GM11168 (cell line): ENCODE results near the gene OR52J3.
"Not testable (repeated sequence)": the region's sequence is repeated elsewhere in the genome, so short reads cannot be mapped to it uniquely, and the experiment has no call there.

Source experiments
- in situ Hi-C: fragments of 300-500 bp; cut with MboI; formaldehyde crosslinking; loops from one replicate; pipeline ENCODE4 v1.12.0; 2022; ENCODE audit warnings: low sequenced_read_pairs; ENCODE audit not compliant: unreplicated experiment

OR52J3 gene

DNA sequence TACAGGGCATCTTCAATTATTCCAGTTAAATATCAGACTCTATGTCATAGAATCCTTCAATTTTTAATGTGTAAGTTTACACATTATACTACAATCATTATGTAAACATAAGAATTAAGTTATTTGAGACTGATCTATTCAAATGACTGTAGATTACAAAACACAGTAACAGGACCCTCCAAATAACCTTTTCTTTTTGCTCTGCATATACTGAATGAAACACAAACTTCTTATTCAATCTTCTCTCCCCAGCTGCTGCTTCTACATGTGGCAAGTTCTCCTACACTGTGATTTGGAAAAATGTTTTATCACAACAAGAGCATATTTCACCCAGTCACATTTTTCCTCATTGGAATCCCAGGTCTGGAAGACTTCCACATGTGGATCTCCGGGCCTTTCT, at the start of gene OR52J3:
Gene OR52J3 (plus strand): TSS at position 301 of the 400 bp plus-strand sequence. CDS start 0 bp downstream, at position 301.
- in situ Hi-C loops = no loop called here

GRCh38 chr11:5004424-5005274, 41.7 kb upstream of the OR52J3 start:
- in situ Hi-C loops = no loop called here

GRCh38 chr11:5007561-5007960, 38.8 kb upstream of the OR52J3 start:
- in situ Hi-C loops = no loop called here

DNA sequence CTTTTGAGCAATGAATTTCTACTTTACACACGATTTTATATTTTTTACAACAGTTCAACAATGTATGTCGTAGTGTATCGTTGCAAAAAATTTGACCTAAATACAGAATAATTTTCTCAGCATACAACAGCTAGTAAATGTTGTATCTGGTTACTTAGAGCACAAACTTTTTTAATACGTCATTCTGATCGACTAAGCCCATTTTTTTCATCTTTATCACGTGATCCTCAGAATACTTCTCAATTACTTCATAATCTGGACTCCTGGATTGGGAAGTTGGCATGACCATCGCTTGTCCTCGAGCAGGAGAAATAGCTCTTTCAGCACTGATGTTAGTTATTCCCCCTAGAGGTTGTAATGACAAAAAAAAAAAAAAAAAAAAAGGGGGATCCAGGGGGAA, 35.1 kb upstream of the OR52J3 start:
- in situ Hi-C loops = loop anchor here (5.0 kb wide), 1 partner anchor 369 kb away; the partner anchor contains the start of gene OR51E1

DNA sequence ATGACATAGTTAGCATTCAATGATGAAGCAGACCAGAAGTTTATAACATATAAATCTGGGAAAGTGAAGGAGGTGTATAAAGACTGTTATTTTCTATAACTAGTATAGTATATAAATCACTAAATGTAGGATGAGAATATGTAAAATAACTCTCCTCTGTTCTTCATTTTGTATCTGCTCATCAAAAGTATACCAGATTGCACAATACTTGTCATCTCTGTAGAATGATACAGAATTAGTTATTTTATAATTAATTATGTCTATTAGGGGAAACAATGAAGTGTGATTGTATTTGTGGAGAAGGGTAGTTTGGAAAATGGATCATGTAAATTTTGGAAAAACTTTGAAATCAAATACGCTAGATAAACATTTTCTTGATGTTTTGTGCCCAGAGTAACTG, 33.3 kb upstream of the OR52J3 start:
- in situ Hi-C loops = loop anchor here (5.0 kb wide), 1 partner anchor 371 kb away; the partner anchor contains the start of gene OR51E1

- in situ Hi-C loops = no loop called here
Measured at GRCh38 chr11:5021996-5022395, 24.3 kb upstream of the OR52J3 start.

GRCh38 chr11:5036669-5037068, 9.7 kb upstream of the OR52J3 start:
- in situ Hi-C loops = no loop called here

DNA sequence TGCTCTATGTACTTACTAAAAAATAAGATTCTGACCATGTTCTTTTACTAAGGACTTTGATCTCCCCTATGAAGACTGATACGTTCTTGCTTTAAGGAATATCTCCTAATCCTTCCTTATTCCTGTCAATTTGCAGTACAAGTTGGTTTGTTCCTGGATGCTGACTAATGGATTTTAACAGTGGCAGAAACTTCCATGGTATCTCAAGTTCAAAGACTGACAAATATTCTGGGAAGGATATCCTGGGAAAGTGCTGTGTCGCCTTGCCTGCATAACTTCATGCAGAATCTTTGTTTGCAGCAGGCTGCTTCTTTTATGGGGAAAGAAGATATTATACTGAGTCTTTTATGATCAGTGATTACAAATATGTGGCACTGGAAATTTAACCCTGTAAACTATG, 8.4 kb upstream of the OR52J3 start:
- in situ Hi-C loops = no loop called here

DNA sequence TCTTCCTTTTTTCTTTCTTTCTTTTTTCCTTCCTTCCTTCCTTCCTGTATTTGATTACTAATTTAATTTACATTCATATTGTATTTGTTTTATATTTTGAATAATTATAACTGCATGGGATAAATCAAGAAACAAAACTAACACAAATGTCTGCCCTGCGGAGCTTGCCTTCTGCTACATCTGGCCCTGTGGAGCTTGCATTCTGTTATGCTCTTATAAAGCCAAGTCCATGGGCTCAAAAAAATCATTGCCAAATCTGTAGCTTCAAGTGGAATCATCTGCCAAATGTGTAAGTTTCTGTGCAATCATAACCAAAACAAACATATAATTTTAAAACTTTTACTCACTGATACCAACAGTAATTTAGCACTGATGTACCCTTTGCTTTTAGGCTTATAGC, 8.0 kb upstream of the OR52J3 start:
- in situ Hi-C loops = no loop called here

DNA sequence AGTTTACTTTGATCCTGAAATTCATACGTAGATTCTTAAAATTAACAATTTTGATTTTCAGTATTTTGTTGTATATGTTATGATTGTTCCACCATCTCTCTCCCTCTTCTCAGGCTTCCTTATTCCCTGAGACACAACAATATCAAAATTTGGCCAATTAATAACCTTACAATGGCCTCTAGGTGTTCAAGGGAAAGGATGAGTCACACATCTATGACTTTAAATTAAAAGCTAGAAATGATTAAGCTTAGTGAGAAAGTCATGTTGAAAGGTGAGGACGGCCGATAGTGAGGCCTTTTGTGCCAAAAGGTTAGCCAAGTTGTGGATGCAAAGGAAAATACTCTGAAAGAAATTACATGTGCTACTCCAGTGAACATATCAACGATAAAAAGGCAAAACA, 5.5 kb upstream of the OR52J3 start:
- in situ Hi-C loops = no loop called here

DNA sequence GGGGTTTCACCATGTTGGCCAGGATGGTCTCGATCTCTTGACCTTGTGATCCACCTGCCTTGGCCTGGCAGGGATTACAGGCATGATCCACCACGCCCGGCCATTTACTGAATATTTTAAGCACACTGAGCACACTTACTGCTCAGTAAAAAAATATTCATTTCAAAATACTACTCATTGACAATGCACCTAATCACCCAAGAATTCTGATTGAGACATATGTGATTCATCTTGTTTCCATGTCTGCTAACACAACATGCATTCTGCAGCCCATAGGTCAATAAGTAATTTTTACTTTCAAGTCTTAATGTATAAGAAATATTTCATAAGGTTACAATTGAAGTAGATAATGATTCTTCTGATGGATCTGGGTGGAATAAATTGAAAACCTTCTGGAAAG, 4.2 kb upstream of the OR52J3 start:
- in situ Hi-C loops = no loop called here

GRCh38 chr11:5043380-5043779, 2.9 kb upstream of the OR52J3 start:
- in situ Hi-C loops = no loop called here

GRCh38 chr11:5046754-5047330, 516 bp downstream of the OR52J3 start:
- in situ Hi-C loops = no loop called here

DNA sequence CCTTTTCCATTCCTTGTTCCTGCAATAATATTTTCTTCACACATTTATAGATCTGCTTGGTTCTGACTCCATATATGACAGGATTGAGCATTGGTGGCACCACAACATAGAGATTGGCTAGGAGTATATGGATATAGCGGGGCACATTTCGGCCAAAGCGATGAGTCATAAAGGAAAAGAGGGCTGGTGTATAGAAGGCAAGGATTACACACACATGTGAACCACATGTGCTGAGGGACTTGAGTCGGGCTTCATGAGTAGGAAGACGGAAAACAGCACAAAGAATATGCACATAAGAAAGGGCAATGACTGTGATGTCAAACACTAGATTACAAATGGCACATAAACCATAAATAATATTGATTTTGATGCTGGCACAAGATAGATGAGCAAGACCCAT, 12.4 kb downstream of the OR52J3 start:
- in situ Hi-C loops = not testable (repeated sequence)

DNA sequence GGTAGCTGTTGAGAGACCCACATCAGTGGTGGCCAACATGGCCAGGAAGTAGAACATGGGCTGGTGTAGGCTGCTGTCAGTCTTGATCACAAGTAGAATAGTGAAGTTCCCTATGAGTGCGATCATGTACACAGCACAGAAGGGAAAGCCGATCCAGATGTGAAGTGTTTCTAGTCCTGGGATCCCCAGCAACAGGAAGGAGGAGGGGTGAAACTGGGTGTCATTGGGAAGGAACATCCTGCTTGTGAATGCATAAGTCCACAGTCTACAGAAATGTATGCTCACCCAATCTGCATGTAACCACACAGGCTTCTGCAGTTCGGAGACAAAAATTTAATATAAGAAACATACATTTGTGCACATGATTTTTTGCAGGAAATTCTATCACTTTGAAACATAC, 13.1 kb downstream of the OR52J3 start, which contains the start of gene OR52E2:
Gene OR52E2 (minus strand): TSS at position 237 of the 400 bp plus-strand sequence. CDS start 0 bp downstream, at position 237.
- in situ Hi-C loops = no loop called here

- in situ Hi-C loops = no loop called here
Measured at GRCh38 chr11:5065027-5065426, 18.7 kb downstream of the OR52J3 start.

DNA sequence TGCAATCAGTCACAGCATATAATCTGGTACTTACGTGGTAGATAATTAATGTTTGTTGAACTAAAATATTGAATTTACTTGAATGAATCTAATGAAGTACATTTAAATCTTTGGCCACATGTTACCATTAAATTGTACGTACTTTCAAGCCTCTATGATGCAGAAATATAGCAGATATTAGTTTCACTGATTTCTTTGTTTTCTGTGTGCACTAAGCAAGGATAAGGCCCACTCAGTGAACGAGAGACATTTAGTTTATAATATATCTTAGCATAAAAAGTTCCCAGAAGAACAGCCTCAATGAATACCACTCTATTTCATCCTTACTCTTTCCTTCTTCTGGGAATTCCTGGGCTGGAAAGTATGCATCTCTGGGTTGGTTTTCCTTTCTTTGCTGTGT, 22.9 kb downstream of the OR52J3 start, which contains the start of gene OR52E1:
Gene OR52E1 (plus strand): TSS at position 301 of the 400 bp plus-strand sequence.
- in situ Hi-C loops = no loop called here

GRCh38 chr11:5071799-5072198, 25.5 kb downstream of the OR52J3 start:
- in situ Hi-C loops = no loop called here

DNA sequence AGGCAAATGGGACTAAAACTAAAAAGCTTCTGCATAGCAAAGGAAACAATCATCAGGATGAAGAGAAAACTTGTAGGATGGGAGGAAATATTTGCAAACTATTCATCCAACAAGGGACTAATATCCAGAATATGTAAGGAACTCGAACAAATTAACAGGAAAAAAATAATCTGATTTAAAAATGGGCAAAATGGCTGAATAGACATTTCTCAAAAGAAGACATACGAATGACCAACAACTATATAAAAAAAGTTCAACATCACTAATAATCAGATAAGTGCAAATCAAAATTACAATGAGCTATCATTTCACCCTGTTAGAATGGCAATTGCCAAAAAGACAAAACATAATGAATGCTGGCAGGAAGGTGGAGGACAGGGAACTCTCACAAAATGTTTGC, 35.1 kb downstream of the OR52J3 start:
- in situ Hi-C loops = no loop called here

- in situ Hi-C loops = no loop called here
Measured at GRCh38 chr11:5083602-5084001, 37.3 kb downstream of the OR52J3 start.

DNA sequence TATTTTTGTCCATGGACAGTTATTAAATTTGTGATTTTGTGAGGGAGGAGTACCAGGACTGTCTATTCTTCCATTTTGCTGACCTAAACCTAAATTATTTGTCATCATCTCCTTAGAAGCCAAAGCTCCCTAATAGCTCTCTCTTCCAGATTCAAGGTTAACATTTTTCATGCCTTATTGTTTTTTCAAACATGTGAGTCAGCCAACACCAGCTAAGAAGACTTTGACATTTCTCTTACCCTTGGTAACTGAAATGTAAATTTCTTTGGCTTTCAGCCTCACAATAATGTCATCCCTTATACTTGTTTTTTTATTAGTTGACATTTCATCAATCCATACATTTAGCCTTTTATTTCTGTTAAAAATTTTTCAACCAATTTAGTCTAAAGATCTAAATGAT, 42.2 kb downstream of the OR52J3 start:
- in situ Hi-C loops = no loop called here
